ENCODE results near the gene GALNT9.

DNA sequence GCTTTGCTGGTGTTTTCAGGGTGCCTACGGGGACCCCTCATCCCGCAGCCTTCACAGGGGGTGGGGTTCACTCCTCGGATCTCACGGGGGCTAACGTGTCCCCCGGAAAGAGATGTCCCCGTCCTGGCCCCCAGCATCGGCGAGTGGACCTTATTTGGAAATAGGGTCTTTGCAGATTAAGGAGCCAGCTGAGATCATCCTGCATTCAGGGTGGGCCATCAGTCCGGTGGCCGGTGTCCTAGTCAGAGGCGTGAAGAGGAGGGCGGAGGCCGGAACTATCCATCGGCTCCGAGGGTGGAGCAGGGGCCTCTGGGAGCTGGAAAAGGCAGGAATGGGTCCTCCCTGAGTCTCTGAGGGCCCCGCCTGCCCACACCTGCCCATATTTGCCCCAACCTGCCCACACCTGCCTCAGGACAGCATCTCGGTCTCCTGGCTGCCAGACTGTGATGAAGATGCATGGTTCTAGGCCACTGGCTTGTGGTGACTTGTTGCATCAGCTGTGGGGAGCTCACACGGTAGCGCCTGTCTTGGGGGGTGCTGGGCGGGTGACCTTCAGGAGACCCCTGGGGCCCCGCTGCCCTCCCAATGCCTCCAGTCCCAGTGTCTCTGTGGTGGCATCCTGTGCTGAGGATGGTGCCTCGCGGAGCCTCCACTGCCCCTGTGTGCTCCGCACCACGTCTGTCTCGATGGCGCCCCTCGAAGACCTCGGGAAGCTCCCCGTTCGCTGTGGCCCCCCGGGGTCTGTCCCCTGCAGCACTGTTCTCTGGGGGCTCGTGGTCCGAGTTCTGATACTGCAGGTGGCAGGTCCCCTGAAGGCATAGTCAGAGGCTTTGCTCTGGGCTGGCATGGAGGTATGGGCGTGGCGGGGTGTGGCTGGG, 170.5 kb downstream of the GALNT9 start:
- TF ChIP-seq, protein P1, sequence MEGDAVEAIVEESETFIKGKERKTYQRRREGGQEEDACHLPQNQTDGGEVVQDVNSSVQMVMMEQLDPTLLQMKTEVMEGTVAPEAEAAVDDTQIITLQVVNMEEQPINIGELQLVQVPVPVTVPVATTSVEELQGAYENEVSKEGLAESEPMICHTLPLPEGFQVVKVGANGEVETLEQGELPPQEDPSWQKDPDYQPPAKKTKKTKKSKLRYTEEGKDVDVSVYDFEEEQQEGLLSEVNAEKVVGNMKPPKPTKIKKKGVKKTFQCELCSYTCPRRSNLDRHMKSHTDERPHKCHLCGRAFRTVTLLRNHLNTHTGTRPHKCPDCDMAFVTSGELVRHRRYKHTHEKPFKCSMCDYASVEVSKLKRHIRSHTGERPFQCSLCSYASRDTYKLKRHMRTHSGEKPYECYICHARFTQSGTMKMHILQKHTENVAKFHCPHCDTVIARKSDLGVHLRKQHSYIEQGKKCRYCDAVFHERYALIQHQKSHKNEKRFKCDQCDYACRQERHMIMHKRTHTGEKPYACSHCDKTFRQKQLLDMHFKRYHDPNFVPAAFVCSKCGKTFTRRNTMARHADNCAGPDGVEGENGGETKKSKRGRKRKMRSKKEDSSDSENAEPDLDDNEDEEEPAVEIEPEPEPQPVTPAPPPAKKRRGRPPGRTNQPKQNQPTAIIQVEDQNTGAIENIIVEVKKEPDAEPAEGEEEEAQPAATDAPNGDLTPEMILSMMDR (IDR thresholded peaks at IDR 0.05) = no peak
- TF ChIP-seq EP300 (IDR thresholded peaks at IDR 0.05) (no peak), POLR2A (IDR thresholded peaks at IDR 0.05) (no peak), POLR2AphosphoS5 (IDR thresholded peaks at IDR 0.05) (no peak)

Measured in sigmoid colon (tissue), 4 donors.